Ishikawa (cell line): ENCODE results near the gene GJB1.

Source experiments
- CEBPB ChIP-seq: IDR thresholded peaks from 2 replicates; pipeline ENCODE4 v1.6.1; 2012
- CREB1 ChIP-seq: IDR thresholded peaks from 2 replicates; pipeline ENCODE4 v1.6.1; 2012; ENCODE audit warnings: low read depth
- EGR1 ChIP-seq: IDR thresholded peaks from 2 replicates; pipeline ENCODE4 v1.6.1; 2012
- EP300 ChIP-seq: IDR thresholded peaks from 2 replicates; pipeline ENCODE4 v1.6.1; 2012; ENCODE audit warnings: borderline replicate concordance
- FOXM1 ChIP-seq: IDR thresholded peaks from 2 replicates; pipeline ENCODE4 v1.6.1; 2012; ENCODE audit warnings: low read depth, borderline replicate concordance
- MAX ChIP-seq: IDR thresholded peaks from 2 replicates; pipeline ENCODE4 v1.6.1; 2012
- RAD21 ChIP-seq: IDR thresholded peaks from 2 replicates; pipeline ENCODE4 v1.6.1; 2012; ENCODE audit warnings: low read depth
- TAF1 ChIP-seq: IDR thresholded peaks from 2 replicates; pipeline ENCODE4 v1.6.1; 2012; ENCODE audit warnings: low read depth, mild to moderate bottlenecking
- TCF12 ChIP-seq: IDR thresholded peaks from 2 replicates; pipeline ENCODE4 v1.6.1; 2012; ENCODE audit warnings: low read depth
- TEAD4 ChIP-seq: IDR thresholded peaks from 2 replicates; pipeline ENCODE4 v1.6.1; 2012
- USF1 ChIP-seq: IDR thresholded peaks from 2 replicates; pipeline ENCODE4 v1.6.1; 2012
- YY1 ChIP-seq: IDR thresholded peaks from 2 replicates; pipeline ENCODE4 v1.6.1; 2012; ENCODE audit warnings: low read depth
- ZBTB7A ChIP-seq: IDR thresholded peaks from 2 replicates; pipeline ENCODE4 v1.6.1; 2012; ENCODE audit warnings: low read depth
- TF ChIP-seq, protein P1 (sequence below): IDR thresholded peaks from 2 replicates; pipeline ENCODE4 v1.6.1; 2012; ENCODE audit warnings: low read depth, mild to moderate bottlenecking

Gene GJB1

DNA sequence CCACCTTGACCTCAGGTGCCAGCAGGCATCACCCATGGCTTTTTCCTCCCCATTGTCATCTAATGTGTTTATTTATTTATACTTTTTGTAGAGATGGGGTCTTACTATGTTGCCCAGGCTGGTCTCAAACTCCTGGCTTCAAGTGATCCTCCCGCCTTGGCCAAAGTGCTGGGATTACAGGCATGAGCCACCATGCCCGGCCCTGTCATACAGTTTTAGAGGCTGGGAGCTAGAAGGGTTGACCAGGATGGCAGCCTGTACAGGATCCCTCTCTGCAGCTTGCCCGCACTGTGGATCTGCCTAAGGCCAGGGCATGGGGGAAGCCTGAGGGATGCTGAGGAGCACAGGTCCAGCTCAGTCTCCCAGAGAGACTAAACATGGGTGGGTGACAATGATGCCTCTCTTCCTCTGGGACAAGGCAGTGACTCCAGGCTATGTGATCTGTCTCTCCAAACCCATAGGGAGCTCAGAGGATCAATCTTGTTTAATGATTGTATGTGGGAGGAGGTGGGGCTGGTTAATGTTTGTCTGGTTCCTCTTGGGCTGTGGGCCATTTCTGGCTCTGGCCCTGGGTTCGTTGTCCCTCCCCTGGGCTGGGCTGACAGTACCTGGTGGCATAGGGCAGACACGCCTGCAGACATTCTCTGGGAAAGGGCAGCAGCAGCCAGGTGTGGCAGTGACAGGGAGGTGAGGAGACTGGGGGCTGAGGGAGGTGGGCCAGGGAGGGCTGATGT lies 8.3 kb upstream of the GJB1 start:
- TF ChIP-seq, protein P1, sequence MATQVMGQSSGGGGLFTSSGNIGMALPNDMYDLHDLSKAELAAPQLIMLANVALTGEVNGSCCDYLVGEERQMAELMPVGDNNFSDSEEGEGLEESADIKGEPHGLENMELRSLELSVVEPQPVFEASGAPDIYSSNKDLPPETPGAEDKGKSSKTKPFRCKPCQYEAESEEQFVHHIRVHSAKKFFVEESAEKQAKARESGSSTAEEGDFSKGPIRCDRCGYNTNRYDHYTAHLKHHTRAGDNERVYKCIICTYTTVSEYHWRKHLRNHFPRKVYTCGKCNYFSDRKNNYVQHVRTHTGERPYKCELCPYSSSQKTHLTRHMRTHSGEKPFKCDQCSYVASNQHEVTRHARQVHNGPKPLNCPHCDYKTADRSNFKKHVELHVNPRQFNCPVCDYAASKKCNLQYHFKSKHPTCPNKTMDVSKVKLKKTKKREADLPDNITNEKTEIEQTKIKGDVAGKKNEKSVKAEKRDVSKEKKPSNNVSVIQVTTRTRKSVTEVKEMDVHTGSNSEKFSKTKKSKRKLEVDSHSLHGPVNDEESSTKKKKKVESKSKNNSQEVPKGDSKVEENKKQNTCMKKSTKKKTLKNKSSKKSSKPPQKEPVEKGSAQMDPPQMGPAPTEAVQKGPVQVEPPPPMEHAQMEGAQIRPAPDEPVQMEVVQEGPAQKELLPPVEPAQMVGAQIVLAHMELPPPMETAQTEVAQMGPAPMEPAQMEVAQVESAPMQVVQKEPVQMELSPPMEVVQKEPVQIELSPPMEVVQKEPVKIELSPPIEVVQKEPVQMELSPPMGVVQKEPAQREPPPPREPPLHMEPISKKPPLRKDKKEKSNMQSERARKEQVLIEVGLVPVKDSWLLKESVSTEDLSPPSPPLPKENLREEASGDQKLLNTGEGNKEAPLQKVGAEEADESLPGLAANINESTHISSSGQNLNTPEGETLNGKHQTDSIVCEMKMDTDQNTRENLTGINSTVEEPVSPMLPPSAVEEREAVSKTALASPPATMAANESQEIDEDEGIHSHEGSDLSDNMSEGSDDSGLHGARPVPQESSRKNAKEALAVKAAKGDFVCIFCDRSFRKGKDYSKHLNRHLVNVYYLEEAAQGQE = no peak

- TF ChIP-seq CREB1 (no peak), TAF1 (no peak), EP300 (no peak)
Measured at GRCh38 chrX:71215338-71215912, 7.6 kb upstream of the GJB1 start.

DNA sequence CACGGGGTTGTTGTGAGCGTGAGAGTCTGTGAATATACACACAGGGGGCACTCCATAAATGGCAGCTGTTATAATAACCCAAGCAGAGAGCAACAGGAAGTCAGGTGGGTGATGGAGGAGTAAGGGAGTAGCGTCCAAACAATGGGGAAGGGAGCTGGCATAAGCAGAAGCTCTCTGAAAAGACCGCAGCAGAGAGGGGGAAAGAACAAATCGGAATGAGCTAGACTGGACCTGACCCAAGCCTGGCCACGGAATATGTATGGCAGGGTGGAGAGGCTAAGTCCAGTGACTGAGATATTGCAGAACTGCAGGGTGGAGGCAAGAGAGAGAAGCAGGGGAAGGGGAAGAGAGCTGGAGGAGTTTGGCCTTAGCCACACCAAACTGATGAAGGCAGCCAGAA lies 6.5 kb upstream of the GJB1 start:
- TF ChIP-seq MAX = no peak
- no peak for TF ChIP-seq EP300
- no peak for TF ChIP-seq CEBPB
- TF ChIP-seq YY1 = no peak
- TF ChIP-seq USF1 = no peak
- TF ChIP-seq TCF12 = no peak
- TF ChIP-seq ZBTB7A = no peak
- TF ChIP-seq CREB1 = no peak
- no peak for TF ChIP-seq FOXM1
- TF ChIP-seq, protein P1 = no peak
- TF ChIP-seq TEAD4 = no peak
- TF ChIP-seq RAD21 = no peak
- TF ChIP-seq EGR1 = no peak

DNA sequence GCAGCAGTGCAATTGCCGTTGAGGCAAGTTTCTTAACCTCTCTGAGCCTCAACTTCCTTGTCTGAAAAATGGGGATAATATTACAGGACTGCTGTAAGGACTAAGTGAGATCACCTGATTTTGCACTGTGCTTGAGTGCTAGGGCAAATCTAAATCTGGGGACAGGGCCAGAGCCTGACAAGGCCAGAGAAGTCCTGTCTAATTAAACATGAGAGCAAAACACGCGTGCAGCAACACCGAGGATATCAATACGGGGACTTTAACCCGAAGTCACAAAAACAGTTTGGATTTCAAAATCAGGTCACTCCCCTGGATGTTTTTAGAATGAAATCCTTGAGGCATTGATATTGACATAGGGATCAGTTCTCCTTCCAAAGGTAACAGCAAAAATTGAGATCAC lies 5.7 kb upstream of the GJB1 start:
- TF ChIP-seq USF1 (no peak), YY1 (no peak), EP300 (no peak), MAX (no peak), TAF1 (no peak), CEBPB (no peak), ZBTB7A (no peak), RAD21 (no peak), TEAD4 (no peak), FOXM1 (no peak)
- TF ChIP-seq, protein P1 = no peak

DNA sequence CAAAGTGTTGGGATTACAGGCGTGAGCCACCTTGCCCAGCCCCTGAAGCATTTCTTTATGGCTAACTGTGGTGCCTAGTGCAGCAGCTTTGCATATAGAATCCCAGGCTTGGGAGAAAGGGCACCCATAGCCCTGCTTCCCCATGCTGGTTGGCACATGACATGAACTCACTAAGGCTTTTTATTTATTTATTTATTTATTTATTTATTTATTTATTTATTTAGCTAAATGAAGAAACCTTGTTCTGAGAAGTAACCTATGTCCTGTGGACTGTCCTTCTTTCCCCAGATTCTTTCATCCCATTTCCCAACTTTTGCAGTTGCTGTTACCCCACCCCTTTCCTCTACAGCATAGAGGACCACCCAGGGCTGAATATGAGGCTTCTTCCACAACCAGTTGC lies 1.9 kb upstream of the GJB1 start:
- TF ChIP-seq TAF1 (no peak), TEAD4 (no peak), ZBTB7A (no peak), EP300 (no peak), FOXM1 (no peak), USF1 (no peak)
- TF ChIP-seq, protein P1 = no peak
